Breast epithelium (tissue), 3 donors: ENCODE measurements around the gene CYTH4.
"Not testable (repeated sequence)": the region's sequence is repeated elsewhere in the genome, so short reads cannot be mapped to it uniquely, and the experiment has no call there.

ENCODE experiments used
- CTCF ChIP-seq, 3 donors: fragments of 450-650 bp; IDR thresholded peaks; one replicate each; pipeline ENCODE4 v1.5.1; 2016 to 2017; ENCODE audit warnings: antibody characterized with exemption in 3 of 3, mild to moderate bottlenecking in 3 of 3, moderate library complexity in 3 of 3
- POLR2A ChIP-seq: fragments of 450-650 bp; IDR thresholded peaks from one replicate; pipeline ENCODE4 v1.6.1; 2016; ENCODE audit warnings: antibody characterized with exemption, mild to moderate bottlenecking, moderate library complexity
- POLR2AphosphoS5 ChIP-seq, 3 donors: sonication (generic); formaldehyde crosslinking; IDR thresholded peaks; one replicate each; pipeline ENCODE4 v1.6.1; 2017; ENCODE audit warnings: antibody characterized with exemption in 3 of 3

- TF ChIP-seq POLR2A; POLR2AphosphoS5 (IDR thresholded peaks at IDR 0.05); CTCF (IDR thresholded peaks at IDR 0.05): not testable (repeated sequence)
Measured at GRCh38 chr22:37328538-37329237, 46.4 kb downstream of the CYTH4 start.
